HG03442 (cell line): ENCODE data around the gene PAX7.

ENCODE experiments used
- ATAC-seq: cut with Tn5 transposase; IDR thresholded peaks from one replicate; pipeline ENCODE4 v1.9.1; 2021; ENCODE audit warnings: mild to moderate bottlenecking, moderate library complexity; ENCODE audit not compliant: unreplicated experiment

Gene PAX7

DNA sequence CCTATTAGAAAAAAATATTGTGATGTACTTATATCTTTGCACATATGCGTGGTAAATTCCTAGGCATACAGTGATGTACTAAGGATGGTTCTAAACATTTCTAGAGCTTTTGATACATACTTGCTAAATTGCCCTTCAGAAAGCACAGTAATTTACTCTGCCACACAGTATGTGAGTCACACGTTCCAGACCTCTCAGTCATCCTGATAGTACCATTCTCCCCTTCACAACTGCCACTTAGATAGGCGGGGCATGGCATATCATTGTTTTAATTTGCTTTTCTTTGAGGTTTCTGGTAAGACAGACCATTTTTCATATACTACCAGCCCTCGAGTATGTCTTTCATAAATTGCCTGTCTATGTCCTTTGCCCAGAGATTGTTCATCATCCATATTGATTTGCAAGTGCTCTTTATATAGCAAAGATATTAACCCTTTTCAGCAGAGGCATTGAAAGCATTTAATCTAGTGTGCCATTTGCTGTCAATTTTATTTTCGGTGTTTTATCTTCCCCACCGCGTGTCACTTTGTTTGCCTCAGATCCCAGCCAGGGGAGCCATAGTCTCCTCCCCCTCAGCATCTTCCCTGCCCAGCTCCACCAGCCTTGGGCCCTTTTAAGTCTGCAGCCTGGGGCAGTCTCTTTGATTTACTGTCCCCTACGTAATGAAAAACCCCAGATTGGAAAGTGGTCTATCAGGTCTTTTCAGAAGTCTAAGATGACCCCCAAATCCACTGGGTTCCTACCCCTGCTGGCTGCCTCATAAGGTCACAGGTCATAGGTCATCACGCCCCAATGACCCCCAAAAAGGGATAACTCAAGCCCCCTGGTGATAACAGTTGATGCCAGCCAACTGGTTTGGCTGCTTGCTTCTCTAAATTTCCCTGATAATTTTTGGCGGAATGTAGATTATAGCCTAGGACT lies 11.8 kb upstream of the PAX7 start:
- ATAC-seq: no peak

DNA sequence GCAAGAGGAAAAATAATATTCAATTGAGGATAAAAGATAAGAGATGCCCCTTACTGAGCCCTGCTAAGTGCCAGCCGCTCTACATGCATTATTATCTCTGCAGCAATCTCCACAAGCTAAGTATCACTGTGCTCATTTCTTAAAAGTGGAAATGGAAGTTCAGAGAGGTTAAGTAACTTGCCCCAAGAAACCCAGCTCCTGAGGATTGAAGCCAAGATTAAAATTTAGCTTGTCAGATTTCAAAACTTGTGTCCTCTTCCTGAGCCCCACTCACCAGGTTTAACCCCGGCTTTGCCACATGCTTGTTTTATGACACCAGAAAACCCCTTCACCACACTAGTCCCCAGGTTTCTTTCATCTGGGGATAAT lies 11.2 kb upstream of the PAX7 start:
- no peak for ATAC-seq

DNA sequence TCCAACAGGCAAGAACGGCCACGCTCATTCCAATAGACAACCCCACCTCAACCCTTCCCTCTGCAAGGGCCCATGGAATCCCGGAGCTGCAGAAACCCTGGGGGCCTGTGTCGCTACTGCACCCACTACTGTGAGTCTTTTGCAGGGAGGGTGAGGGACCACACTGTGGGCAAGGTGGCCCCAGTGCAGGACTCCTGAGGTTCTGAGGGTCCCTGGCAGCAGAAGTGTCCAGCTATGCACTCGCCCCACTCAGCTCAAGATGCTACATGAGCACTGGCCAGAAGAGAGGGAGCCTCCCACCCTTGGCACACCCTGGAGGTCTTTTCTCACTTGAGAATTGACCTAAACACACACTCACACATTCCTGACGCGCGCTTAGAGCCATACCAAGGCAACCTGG lies 2.1 kb upstream of the PAX7 start:
- no peak for ATAC-seq

DNA sequence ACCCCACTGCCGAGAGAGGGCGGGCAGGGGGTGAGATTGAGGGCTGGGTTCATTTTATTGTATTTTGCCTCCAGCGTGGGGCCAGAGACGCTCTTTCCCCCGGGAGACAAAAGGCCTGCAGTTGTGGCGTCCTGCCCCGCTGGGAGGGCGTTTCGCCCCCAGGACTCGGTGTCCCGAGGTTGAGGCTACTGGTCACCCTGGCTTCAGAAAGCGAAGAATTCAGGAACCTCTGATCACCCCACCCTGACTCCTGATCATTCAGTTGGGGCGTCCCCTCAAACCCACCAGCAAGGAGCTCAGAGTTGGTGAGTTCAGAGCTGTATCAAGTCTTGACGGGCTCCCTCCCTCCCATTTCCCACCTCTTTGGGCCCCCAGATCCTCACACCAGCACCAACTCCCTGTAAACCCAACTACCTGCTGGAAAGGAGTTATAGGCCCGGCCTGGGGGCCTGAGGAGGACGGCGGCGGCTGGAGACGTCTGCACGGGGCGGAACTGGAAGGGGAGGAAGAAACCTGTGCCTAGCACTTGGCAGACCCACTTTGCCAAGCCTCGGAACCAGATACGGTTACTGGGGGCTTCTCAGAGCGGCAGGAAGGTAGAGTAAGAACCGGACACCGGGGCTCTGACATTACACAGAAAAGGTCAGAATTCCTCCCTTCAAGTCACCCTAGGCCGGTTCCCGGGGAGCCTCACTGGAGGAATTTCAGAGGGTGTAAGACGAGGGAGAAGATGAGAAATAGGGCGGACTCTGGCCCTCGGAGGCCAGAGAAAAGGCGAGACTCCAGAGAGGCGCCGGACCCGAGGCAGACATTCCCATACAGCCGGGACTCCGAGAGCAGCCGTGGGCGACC lies 761 bp upstream of the PAX7 start:
- ATAC-seq: no peak

DNA sequence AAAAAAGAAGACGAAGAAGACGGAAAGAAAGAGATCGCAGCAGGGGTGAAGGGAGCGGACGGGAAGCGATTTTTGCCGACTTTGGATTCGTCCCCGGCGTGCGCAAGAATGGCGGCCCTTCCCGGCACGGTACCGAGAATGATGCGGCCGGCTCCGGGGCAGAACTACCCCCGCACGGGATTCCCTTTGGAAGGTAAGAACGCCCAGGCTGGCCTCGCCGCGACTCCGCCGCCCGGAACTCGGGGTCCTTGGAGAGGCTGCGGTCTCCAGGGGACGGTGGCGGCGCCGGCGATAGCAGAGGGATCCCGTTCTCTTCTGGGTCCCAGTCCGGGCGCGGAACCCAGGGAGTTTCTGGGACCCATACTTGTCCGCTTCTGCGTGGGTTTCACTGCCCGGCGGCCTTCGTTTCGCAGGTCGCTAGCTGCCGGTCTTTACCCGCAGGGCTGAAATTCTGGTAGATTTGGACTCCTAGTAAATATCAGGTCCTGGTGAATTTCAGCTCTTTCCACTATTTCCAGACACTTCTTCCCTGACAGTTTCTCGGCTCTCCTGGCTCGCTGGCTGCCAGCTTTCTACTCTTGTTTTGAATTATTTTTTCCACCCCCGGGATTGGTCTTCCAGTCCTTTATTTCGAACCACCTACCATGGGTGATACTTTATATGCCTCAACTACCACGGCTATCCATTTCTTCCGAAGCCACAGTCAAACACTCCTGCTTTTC lies 1.0 kb downstream of the PAX7 start:
- no peak for ATAC-seq

DNA sequence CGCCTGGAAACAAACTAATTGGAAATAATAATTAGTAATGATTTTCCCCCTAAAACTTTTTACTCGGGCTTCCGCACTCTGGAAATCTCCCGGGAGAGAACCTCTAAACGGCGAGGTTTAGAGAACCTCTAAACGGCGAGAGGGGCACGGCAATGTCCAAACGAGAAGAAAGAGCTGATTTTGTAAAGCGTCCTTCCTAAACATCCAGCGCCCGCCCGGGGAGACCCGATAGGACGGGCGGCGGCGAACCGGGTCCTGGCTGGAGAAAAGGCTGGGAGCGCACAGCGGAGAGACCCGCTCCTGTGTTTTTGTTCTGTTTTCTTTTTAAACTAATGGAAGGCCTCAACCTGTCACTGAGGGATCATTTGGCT lies 1.6 kb downstream of the PAX7 start:
- ATAC-seq: no peak

DNA sequence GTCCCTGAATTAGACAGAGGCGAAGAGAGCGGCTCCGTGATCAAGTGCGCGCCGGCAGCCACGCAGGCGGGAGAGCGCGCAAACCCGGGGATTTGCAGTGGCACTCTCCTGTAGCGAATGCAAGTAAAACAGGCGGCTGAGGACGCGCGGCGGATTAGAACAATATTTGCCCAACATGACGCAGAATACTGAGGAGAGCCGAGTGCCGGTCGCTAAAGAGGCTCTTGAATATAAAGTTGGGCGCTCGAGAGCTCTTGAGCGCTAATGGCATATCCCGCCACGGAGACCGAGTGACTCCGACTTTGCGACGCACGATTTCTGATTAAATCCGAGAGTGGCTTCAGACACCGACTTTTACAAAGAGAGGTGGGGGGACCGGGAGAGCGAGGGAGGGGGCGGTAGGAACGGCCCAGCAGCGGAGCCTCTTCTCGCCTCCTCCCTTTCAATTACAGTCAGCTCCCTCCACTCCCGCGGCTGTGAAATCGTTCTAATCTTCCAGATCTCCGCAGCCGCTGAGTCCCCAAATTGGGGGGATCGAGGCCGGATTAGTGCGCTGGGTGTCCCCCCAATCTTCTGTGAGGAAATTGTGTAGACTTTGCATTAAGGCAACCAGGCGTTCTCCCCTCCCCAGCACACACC lies 2.3 kb downstream of the PAX7 start:
- ATAC-seq: no peak

DNA sequence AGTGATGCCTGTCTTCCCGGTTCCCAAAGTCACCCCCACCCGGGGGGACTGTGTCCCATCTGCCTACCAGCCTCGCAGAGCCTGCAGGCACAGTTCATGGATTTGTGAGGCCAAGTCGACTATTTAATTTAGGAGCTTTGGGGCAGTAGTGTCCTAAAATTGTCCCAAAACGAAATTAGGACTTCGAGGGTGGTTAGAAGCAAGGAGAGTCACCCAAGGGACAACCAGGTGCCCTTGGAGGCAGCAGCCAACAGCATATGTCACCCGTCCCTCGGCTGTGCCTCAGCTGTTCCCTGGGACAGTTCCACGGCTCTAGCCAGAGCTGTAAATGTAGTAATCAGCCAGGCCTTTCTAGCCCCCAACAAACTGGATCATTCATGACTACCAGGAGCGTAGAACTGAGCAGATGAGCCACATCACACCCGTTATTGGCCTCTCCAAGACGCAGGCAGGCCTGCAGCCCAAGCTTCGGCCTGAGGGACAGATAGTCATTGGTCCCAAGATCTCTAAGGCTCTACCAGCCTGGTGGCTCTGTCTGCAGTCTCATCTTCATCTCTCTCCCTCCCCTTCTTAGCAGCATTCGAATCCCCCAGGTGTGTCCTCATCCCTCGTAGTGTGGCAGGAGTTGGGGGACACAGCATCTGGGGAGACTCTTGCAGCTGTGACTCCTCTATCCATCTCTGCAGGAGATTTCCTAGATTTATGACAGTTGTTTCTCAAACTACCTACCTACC lies 2.9 kb downstream of the PAX7 start:
- no peak for ATAC-seq

DNA sequence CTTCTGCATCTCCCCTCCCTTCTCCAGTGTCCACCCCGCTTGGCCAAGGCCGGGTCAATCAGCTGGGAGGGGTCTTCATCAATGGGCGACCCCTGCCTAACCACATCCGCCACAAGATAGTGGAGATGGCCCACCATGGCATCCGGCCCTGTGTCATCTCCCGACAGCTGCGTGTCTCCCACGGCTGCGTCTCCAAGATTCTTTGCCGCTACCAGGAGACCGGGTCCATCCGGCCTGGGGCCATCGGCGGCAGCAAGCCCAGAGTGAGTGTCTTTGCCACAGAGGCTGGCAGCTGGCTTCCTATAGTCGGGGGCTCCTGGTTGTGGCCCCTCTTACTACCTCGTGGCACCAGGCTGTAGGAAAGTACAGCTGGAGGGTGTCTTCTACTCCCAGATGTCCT lies 3.6 kb downstream of the PAX7 start:
- no peak for ATAC-seq

DNA sequence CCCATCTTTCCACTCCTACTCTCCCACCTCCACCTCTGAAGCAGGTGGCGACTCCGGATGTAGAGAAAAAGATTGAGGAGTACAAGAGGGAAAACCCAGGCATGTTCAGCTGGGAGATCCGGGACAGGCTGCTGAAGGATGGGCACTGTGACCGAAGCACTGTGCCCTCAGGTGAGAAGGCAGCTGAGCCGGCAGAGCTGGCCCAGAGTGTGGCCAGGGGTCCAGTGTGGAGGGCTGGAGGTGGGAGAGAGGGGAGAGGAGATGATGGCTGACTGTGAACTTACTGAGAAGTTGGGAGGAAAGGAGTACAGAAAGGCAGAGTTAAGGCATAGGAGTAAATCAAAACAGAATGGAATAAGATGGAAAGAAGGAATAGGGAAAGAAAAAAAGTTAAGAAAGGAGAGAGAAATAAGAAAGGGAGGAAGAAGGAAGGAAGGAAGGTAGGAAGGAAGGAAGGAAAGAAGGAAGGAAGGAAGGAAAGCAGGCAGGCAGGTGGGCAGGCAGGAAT lies 4.5 kb downstream of the PAX7 start:
- ATAC-seq: no peak

DNA sequence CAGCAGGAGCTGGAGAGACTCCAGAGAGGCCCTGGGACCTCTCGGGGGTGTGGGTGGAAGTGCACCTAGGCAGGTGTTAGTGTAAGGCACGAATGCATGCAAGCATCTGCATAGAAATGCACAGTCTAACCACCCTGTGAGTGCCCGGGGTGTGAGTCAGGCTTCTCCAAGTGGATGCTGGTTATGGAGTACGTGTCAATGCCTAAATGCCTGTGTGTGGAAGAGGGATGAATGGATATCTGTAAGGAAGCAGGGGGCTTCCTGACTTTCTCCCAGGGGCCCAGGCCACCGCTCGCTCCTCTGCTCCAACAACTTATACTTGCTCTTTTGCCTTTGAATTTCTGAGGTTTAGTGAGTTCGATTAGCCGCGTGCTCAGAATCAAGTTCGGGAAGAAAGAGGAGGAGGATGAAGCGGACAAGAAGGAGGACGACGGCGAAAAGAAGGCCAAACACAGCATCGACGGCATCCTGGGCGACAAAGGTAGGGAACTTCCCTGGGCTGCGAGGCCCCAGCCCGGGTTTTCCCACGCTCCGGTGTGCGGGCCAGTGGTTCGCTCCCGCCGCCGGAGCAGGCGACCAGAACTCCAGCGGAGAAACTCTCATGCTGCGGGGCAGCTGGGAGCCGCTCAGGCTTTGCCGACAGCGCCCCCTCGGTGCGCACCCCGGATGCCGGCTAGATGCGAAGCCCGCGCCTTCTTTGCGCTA lies 5.4 kb downstream of the PAX7 start:
- ATAC-seq: no peak

DNA sequence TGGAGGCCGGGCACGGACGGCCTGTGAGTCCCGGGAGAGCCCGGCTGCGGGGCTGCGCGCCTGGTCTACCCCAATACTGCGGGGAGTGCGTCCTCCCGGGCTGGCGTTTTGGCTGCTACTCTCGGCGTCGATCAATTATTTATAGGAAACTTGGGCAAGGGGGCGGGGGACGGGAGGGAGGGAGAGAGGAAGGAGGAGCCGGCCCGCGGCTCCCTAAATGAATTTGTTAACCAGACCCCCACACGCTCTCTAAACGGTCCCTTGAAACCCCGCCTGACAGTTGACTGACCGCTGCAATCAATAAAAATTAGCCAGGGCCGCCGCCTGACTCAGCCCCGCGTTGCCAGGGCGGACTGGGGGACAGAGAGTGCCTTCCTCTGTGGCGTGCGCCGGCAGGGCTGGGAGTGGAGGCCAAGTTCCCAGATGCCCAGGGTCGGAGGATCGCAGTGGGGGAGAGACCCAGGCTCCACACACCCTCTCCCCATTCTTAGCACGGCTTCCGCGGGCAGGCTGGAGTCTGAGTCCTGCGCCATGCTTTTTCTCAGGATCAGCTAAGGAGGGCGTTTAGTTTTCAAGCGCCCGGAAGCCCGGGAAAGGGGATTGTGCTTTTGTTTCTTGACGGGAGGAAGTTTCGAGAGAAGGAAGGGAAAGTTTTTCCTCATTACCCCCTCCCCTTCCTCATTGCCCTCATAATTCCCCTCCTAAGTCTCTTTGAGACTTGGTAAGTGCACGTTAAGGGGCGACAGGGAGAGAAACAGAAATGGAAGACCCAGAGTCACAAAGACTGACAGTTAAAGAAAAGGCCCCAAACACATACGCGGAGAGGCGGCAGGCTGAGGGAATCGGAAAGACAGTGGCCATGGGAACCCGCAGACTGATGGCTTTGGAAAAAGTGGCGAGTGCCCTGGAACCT lies 6.2 kb downstream of the PAX7 start:
- no peak for ATAC-seq

DNA sequence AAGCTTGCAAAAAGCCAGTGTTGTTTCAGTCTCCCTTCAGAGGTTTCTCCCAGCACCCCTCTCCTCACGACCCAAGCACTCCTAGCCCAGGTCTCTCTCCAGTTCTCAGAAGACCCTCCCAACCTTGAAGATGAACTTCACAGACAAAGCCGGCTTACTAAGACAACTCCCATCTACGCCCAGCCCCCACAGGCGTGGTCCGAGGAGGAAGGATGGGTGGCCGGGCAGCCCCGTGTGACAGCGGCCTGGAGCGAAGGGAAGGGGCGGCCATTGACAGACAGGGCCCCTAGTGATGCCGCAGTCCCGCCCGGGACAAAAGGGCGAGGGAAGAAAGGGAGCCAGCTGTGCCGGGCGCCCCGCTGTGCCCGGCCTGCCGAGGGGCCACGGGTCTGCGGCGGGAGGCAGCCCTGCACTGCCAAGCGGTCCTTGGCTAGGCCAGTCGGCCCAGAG lies 6.9 kb downstream of the PAX7 start:
- ATAC-seq: no peak

DNA sequence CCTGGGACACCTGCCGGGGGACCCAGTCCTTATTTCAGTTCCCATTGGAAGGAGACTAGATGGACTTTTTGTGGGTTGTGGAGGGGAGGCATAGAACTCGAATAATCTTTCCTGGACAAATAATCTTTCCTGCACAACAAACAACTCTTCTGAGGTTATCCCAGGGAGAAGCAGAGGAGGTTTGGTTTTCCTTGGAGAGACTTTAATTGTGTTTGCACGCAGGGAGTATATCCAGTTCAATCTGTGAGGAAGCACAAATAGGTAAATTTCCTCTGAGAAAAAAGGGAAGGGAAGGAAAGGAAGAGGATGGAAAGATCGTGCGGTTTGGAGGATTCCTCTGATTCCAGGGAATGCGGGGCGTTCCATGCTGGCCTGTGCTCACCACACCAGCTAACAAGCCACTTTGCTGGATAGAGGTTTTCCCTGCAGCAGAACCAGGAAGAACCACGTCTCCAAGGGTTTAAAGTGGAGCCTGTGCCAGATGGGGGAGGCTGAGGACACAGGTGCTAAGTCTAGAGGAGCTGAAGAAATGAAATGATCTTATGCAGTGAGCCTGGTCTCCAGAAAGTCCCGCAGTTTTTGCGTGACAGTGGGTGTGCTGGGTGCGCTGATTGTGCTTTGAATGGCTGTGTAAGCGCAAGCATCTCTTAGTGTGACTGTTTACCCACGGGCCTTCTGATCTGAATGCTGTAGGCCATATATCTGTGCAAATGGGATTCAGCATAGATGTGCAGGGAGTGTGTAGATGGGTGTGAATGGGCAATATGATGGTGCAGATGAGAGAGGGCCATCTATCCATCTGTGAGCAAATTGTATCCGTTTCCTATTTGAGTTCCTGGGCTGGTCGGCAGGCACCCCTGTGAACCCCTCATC lies 7.6 kb downstream of the PAX7 start:
- ATAC-seq: no peak

DNA sequence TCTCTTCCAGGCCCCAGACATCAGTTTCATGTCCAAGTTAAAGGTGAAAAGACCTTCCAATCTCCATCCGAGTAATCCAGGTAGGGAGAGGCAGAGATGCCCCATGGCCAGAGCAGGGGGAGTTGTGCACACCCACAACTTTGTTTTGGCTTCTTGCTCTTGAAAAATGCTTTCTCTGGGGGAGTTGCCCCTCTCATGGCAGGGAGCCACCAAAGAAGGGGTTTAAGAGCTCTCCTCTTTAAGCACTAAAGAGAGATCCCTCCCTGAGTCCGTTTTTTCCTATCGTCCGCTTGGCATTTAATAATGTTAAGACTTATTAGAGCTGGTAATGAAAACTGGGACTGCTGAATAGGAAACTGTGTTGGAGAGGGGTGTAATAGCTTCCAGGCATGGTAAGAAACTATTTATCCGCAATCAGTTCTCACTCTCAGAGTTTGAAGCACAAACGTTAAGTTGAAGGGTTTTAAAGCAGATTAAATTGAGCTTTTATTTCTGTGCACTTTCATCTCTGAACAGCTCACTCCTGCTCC lies 8.3 kb downstream of the PAX7 start:
- no peak for ATAC-seq

DNA sequence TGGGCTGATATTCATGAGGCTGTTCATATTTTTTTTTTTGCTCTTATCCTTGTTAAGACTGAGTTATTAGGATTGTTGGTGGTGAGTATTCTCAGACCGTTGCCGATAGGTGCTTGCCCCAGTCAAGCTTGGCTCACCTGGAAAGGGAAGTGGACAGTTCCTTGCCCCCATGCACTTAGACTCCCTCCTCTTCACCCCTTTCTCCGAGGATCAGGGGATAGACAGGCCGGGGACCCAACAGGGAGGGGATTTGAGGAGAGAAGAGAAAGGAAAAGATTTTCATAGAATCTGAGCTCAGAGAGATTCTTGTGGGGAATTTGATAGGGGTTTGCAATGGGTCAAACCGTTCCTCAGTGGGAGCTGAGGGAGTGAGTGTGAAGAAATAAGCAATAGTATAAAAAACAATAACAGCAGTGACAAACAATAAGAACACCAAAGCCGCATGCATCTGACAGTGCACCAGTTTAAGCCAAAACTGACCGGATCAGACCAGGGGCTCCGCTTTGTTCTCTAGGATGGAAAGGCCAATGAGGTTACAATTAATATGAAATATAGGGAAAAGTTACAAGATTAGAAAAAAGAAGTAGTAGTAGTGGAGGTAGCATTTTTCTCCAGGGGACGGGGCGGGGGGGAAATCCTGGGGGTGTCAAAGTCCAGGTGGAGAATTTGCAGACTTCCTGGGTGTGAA lies 8.9 kb downstream of the PAX7 start:
- no peak for ATAC-seq
